B cell (primary cell): ENCODE measurements around the gene RCSD1.

ENCODE experiments used
- EZH2 ChIP-seq: IDR thresholded peaks from 2 replicates; pipeline ENCODE4 v1.6.1; 2012; ENCODE audit warnings: borderline replicate concordance, low read depth, mild to moderate bottlenecking, moderate library complexity, low read length; ENCODE audit not compliant: insufficient read depth, poor library complexity, severe bottlenecking
- TF ChIP-seq, protein P1 (sequence below): fragments of 200-600 bp; IDR thresholded peaks from one replicate; pipeline ENCODE4 v1.8.0; 2022; ENCODE audit warnings: antibody characterized with exemption, mild to moderate bottlenecking

DNA sequence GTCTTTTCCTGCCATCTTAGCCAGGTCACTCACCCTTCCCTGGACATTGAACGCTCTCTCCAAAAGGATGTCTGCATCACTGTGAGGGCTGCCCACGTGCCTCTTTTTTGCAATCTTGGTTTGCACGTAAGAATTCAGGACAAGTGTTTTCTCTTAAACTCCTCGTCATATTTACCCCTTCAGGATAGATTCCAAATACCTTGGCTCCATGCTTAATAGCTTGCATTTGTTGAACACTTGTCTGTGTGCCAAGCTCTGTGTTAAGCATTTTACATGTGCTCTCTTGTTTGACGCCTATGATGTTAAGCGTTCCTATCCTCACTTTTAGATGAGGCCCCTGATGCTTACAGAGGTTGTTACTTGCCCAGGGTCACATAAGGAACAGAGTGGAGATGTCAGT lies 29.8 kb downstream of the RCSD1 start:
- TF ChIP-seq, protein P1, sequence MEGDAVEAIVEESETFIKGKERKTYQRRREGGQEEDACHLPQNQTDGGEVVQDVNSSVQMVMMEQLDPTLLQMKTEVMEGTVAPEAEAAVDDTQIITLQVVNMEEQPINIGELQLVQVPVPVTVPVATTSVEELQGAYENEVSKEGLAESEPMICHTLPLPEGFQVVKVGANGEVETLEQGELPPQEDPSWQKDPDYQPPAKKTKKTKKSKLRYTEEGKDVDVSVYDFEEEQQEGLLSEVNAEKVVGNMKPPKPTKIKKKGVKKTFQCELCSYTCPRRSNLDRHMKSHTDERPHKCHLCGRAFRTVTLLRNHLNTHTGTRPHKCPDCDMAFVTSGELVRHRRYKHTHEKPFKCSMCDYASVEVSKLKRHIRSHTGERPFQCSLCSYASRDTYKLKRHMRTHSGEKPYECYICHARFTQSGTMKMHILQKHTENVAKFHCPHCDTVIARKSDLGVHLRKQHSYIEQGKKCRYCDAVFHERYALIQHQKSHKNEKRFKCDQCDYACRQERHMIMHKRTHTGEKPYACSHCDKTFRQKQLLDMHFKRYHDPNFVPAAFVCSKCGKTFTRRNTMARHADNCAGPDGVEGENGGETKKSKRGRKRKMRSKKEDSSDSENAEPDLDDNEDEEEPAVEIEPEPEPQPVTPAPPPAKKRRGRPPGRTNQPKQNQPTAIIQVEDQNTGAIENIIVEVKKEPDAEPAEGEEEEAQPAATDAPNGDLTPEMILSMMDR: no peak
- no peak for TF ChIP-seq EZH2
